Measurements from ENCODE around the gene CWC27.

CWC27 gene

GRCh38 chr5:64768358-64769312 is at the start of gene CWC27, which contains the start of gene SREK1IP1:
CWC27 (plus strand) TSS chr5:64768930; CDS start chr5:64769147, 217 bp downstream.
SREK1IP1 (minus strand) TSS chr5:64768691; CDS start chr5:64768517, 174 bp downstream.
- peak; percentile 81 for DNase-seq

GRCh38 chr5:64722588-64722987 is 46.1 kb upstream of the CWC27 start:
- no peak for DNase-seq

GRCh38 chr5:64727150-64727549 is 41.6 kb upstream of the CWC27 start:
- no peak for DNase-seq

- no peak for DNase-seq
Observed at GRCh38 chr5:64742411-64742810, 26.3 kb upstream of the CWC27 start.

GRCh38 chr5:64742821-64743220 is 25.9 kb upstream of the CWC27 start:
- no peak for DNase-seq

GRCh38 chr5:64744914-64745313 is 23.8 kb upstream of the CWC27 start:
- DNase-seq, result no peak

GRCh38 chr5:64746446-64746845 is 22.3 kb upstream of the CWC27 start:
- no peak for DNase-seq

- DNase-seq, result no peak
Observed at GRCh38 chr5:64749385-64749784, 19.3 kb upstream of the CWC27 start.

GRCh38 chr5:64754066-64754465 is 14.7 kb upstream of the CWC27 start:
- no peak for DNase-seq

GRCh38 chr5:64758901-64759300 is 9.8 kb upstream of the CWC27 start:
- no peak for DNase-seq

- no peak for DNase-seq
Observed at GRCh38 chr5:64759960-64760660, 8.6 kb upstream of the CWC27 start.

- DNase-seq, result no peak
Observed at GRCh38 chr5:64763948-64764503, 4.7 kb upstream of the CWC27 start.

GRCh38 chr5:64765804-64766504 is 2.8 kb upstream of the CWC27 start:
- no peak for DNase-seq

- no peak for DNase-seq
Observed at GRCh38 chr5:64766941-64767340, 1.8 kb upstream of the CWC27 start.

- DNase-seq, result no peak
Observed at GRCh38 chr5:64767959-64768357, 772 bp upstream of the CWC27 start.

- DNase-seq, result no peak
Observed at GRCh38 chr5:64769855-64770254, 1.1 kb downstream of the CWC27 start.

GRCh38 chr5:64771736-64772135 is 3.0 kb downstream of the CWC27 start:
- no peak for DNase-seq

- DNase-seq, result no peak
Observed at GRCh38 chr5:64773533-64773932, 4.8 kb downstream of the CWC27 start.

- DNase-seq, result no peak
Observed at GRCh38 chr5:64775291-64775690, 6.6 kb downstream of the CWC27 start.

GRCh38 chr5:64784451-64785025 is 15.8 kb downstream of the CWC27 start:
- DNase-seq, result peak; percentile 69

GRCh38 chr5:64786372-64786771 is 17.6 kb downstream of the CWC27 start:
- DNase-seq, result no peak

- no peak for DNase-seq
Observed at GRCh38 chr5:64788156-64788555, 19.4 kb downstream of the CWC27 start.

GRCh38 chr5:64789457-64789856 is 20.7 kb downstream of the CWC27 start:
- no peak for DNase-seq
